Gastrocnemius medialis (tissue), 4 donors: ENCODE measurements around the gene FMC1. TPM values are rescaled to one million over a fixed set of nuclear protein-coding genes. Genes with fewer than 3 reads are reported as not detected.

Experiments used
- ATAC-seq, 2 donors: fragments of 150-250 bp; one replicate each; pipeline ENCODE4 v1.9.1; 2016
- DNase-seq, 2 donors: peaks; one replicate each; pipeline ENCODE4 v3.0.0-alpha.2; 2019
- H3K27ac ChIP-seq, 4 donors: fragments of 200-600 bp; sonication (generic); 1 replicate in 1 of 4; 2 replicates in 3 of 4; pipeline ENCODE4 v1.5.1; 2016 to 2018; ENCODE audit warnings: mild to moderate bottlenecking in 2 of 4, moderate library complexity in 1 of 4
- H3K27me3 ChIP-seq, 3 donors: fragments of 200-600 bp; sonication (generic) in 2 of 3; 1 replicate in 1 of 3; 2 replicates in 2 of 3; pipeline versions ENCODE4 v1.5.1 to v1.6.0; 2016 to 2019; ENCODE audit warnings: mild to moderate bottlenecking in 1 of 3, moderate library complexity in 1 of 3
- H3K36me3 ChIP-seq, 2 donors: fragments of 200-600 bp; sonication (generic) in 1 of 2; one replicate each; pipeline ENCODE4 v1.5.1; 2017 to 2018
- H3K4me1 ChIP-seq, 2 donors: fragments of 200-600 bp; sonication (generic) in 1 of 2; one replicate each; pipeline ENCODE4 v1.5.1; 2016 to 2017; ENCODE audit warnings: mild to moderate bottlenecking in 2 of 2
- H3K4me3 ChIP-seq, 4 donors: fragments of 200-600 bp; sonication (generic) in 3 of 4; 1 replicate in 1 of 4; 2 replicates in 3 of 4; pipeline ENCODE4 v1.5.1; 2016 to 2019; ENCODE audit warnings: mild to moderate bottlenecking in 2 of 4
- H3K9me3 ChIP-seq, 3 donors: fragments of 200-600 bp; sonication (generic) in 2 of 3; 1 replicate in 1 of 3; 2 replicates in 2 of 3; pipeline ENCODE4 v1.5.1; 2016 to 2019
- POLR2A ChIP-seq, 2 donors: fragments of 450-650 bp; IDR thresholded peaks; one replicate each; pipeline ENCODE4 v1.6.1; 2017; ENCODE audit warnings: antibody characterized with exemption in 2 of 2, mild to moderate bottlenecking in 2 of 2, moderate library complexity in 2 of 2
- in situ Hi-C, 4 donors: fragments of 200-750 bp; cut with MboI; loops; one replicate each; pipeline versions ENCODE4 v1.15.0 to v1.8.0; 2017; ENCODE audit warnings: low sequenced_read_pairs in 4 of 4
- intact Hi-C: fragments of 100-400 bp; cut with DNase I; formaldehyde crosslinking; loops from one replicate; pipeline ENCODE4 v1.15.1; 2023; ENCODE audit warnings: low total_unique reads
- total RNA-seq, 4 donors: library from RNA; depleted of rRNA; stranded (reverse); fragments of >200 nt; gene quantifications; one replicate each; pipeline versions ENCODE4 v1.1.0 to v1.2.3, GENCODE V29; 2016
- TF ChIP-seq, protein P1 (sequence below), 5 experiments: fragments of 450-650 bp in 3 of 5; fragments of 200-600 bp in 2 of 5; sonication (generic) in 2 of 5; IDR thresholded peaks in 4 of 5; conservative IDR thresholded peaks in 1 of 5; 1 replicate in 4 of 5; 2 replicates in 1 of 5; pipeline ENCODE4 v1.5.1; 2016 to 2019; ENCODE audit warnings: antibody characterized with exemption in 5 of 5, mild to moderate bottlenecking in 3 of 5, moderate library complexity in 3 of 5

FMC1 gene
- total RNA-seq, 4 donors from 2014 or later = 19.3 to 32.6 (median 31.3) TPM

DNA sequence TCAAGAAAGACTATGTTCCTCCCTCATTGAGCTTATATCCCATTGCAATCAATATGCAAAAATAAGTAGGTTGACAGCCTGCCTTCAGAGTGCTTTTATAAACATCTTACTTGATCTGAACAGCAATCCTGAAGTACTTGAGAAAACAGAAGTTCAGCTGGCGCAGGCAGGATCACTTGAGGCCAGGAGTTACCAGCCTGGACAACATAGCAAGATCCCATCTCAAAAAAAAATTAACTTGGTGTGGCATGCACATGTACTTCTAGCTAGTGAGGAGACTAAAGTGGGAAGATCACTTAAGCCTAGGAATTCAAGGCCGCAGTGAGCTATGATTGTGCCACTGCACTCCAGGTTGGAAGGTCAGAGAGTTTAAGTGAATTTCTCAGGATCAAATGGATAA lies 48.6 kb downstream of the FMC1 start:
- DNase-seq (no peak), ATAC-seq (no peak)
- no peak overlapping the region for H3K4me3 ChIP-seq
- no peaks in the 10 kb centered on the region for H3K4me1 ChIP-seq
- peaks cover 0 to 37% of the 10 kb centered on the region in 2 donors for H3K36me3 ChIP-seq
- intact Hi-C loops (no loop called here), in situ Hi-C loops (no loop called here)
- no peaks in the 10 kb centered on the region for H3K9me3 ChIP-seq
- no peaks in the 10 kb centered on the region for H3K27me3 ChIP-seq
- TF ChIP-seq, protein P1, sequence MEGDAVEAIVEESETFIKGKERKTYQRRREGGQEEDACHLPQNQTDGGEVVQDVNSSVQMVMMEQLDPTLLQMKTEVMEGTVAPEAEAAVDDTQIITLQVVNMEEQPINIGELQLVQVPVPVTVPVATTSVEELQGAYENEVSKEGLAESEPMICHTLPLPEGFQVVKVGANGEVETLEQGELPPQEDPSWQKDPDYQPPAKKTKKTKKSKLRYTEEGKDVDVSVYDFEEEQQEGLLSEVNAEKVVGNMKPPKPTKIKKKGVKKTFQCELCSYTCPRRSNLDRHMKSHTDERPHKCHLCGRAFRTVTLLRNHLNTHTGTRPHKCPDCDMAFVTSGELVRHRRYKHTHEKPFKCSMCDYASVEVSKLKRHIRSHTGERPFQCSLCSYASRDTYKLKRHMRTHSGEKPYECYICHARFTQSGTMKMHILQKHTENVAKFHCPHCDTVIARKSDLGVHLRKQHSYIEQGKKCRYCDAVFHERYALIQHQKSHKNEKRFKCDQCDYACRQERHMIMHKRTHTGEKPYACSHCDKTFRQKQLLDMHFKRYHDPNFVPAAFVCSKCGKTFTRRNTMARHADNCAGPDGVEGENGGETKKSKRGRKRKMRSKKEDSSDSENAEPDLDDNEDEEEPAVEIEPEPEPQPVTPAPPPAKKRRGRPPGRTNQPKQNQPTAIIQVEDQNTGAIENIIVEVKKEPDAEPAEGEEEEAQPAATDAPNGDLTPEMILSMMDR (IDR thresholded peaks at IDR 0.05 in 4 of 5, conservative IDR thresholded peaks at IDR 0.05 in 1 of 5) = no peak
- TF ChIP-seq POLR2A (IDR thresholded peaks at IDR 0.05) = no peak
- no peak overlapping the region for H3K27ac ChIP-seq

DNA sequence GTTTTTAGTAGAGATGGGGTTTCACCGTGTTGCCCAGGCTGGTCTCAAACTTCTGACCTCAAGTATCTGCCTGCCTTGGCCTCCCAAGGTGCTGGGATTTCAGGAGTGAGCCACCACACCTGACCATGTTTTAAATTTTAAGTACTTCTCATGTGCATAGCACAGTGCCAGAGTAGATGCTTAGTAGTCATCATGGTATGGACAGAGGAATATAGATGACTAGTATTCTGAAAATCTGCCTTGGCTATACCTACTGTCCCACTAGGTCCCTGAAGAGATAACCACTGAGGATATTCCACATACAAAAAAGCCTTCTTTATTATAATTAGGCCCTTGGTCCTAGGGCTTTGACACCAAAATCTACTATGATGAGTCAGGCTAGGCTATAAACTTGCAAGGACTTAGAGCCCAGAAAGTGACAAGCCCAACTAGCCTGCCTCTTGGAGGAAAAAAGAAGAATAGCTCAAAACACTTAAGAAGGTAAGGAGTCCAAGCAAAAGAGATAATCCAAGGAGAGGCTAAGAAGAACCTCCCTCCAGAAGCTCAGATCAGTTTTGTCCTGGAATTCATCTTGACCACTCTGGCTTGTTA lies 52.6 kb downstream of the FMC1 start:
- ATAC-seq (no peak), DNase-seq (no peak)
- H3K27me3 ChIP-seq = no peaks in the 10 kb centered on the region
- TF ChIP-seq POLR2A (IDR thresholded peaks at IDR 0.05) = no peak
- TF ChIP-seq, protein P1 (IDR thresholded peaks at IDR 0.05 in 4 of 5, conservative IDR thresholded peaks at IDR 0.05 in 1 of 5) = no peak
- H3K36me3 ChIP-seq = peaks cover 0 to 21% of the 10 kb centered on the region in 2 donors
- no peak overlapping the region for H3K27ac ChIP-seq
- intact Hi-C loops (no loop called here), in situ Hi-C loops (no loop called here)
- no peak overlapping the region for H3K4me3 ChIP-seq
- H3K4me1 ChIP-seq = no peaks in the 10 kb centered on the region
- H3K9me3 ChIP-seq = no peaks in the 10 kb centered on the region

DNA sequence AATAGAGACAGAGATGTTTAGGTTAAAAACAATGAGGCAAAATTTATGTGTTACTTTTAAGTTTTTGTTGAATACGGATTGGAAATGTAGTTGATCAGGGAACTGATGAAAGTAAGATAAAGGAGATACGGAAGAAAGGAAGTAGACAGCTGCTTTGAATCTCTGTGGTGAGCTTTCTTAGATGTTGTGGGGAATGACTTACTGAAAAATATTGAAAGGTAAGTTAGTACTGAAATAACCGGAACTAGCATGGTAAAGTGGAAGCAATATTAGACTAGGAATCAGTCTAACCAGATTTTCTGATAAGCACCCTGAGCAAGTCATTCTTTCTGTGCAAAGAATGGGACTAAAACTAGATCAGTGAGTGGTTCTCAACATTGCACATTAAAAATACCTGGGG lies 53.4 kb downstream of the FMC1 start:
- in situ Hi-C loops = no loop called here
- peaks cover 2 to 16% of the 10 kb centered on the region in 2 donors for H3K36me3 ChIP-seq

More for the DNA sequence above, 53.4 kb downstream of the FMC1 start:
- no peak overlapping the region for H3K4me3 ChIP-seq
- no peaks in the 10 kb centered on the region for H3K27me3 ChIP-seq
- H3K9me3 ChIP-seq = no peaks in the 10 kb centered on the region
- ATAC-seq = no peak
- TF ChIP-seq, protein P1 (IDR thresholded peaks at IDR 0.05 in 4 of 5, conservative IDR thresholded peaks at IDR 0.05 in 1 of 5) = no peak
- no peak for TF ChIP-seq POLR2A (IDR thresholded peaks at IDR 0.05)
- intact Hi-C loops = no loop called here
- no peak for DNase-seq
- no peaks in the 10 kb centered on the region for H3K4me1 ChIP-seq
- no peak overlapping the region for H3K27ac ChIP-seq

Other genes starting within 250 kb of the FMC1 start
- gene ZC3HAV1, start 231.6 kb upstream of the FMC1 start, total RNA-seq = 10 to 100 TPM in 1 of 4 donors, 1 to 10 TPM in 3; 3.5 to 10.4 (median 4.5) TPM
- 10 to 100 TPM; 12.0 to 24.8 (median 17.2) TPM for gene UBN2, start 110.1 kb upstream of the FMC1 start, total RNA-seq
- 10 to 100 TPM; 49.2 to 79.7 (median 54.0) TPM for gene LUC7L2, start 18.6 kb downstream of the FMC1 start, total RNA-seq
- gene KLRG2, start 142.3 kb downstream of the FMC1 start, total RNA-seq = under 1 TPM in 1 of 4 donors, not detected in 3; 0.11 TPM
- gene CLEC2L, start 182.3 kb downstream of the FMC1 start, total RNA-seq = under 1 TPM in 1 of 4 donors, not detected in 3; 0.18 TPM